Limb (tissue), 2 donors: Measurements from ENCODE around the gene SPOP.
"Not testable (repeated sequence)": the region's sequence is repeated elsewhere in the genome, so short reads cannot be mapped to it uniquely, and the experiment has no call there.

Source experiments
- DNase-seq, 2 donors: peaks; one replicate each; pipeline ENCODE4 v3.0.0-alpha.2; 2016; ENCODE audit errors: extremely low spot score in 2 of 2

SPOP gene

DNA sequence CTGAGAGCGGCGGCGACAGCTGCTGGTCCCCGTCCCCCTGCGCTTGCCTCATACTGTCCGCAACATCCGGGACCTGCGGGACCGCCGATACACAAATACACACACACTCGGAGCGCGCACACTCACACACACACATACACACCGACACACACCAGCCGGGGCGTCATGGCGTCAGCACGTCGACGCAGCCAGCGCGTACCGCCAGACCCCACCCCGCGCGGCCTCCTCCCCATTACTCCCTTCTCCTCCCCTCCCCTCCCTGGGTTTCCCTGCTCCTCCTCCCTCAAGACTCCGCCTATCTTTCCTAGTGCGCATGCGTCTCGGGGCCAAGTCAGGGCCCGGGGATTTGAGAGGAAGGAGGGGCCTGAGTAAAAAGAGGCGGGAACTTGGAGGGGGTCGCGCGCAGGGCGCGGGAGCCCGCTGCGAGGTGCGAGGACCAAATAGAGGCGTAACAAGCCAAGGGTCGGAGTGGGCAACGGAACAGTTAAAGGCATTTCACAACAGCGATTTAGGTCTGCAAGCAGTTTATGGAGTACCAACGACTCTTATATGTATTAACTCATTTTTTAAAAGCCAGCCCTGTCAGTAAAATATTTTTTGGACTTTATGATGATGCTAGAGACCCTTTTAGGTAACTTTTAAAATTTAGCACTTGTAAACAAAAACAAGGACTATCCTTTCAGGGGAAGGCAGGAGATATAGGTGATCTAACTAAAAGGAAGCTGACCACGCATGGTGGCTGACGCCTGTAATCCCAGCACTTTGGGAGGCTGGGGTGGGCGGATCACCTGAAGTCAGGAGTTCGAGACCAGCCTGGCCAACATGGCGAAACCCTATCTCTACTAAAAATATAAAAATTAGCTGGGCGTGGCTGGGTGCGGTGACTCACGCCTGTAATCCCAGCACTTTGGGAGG is at the start of gene SPOP:
TSS of gene SPOP (minus strand) at position 165 of the 915 bp plus-strand sequence. CDS start 55,287 bp downstream, outside the sequence.
- DNase-seq = peak; percentile 99

DNA sequence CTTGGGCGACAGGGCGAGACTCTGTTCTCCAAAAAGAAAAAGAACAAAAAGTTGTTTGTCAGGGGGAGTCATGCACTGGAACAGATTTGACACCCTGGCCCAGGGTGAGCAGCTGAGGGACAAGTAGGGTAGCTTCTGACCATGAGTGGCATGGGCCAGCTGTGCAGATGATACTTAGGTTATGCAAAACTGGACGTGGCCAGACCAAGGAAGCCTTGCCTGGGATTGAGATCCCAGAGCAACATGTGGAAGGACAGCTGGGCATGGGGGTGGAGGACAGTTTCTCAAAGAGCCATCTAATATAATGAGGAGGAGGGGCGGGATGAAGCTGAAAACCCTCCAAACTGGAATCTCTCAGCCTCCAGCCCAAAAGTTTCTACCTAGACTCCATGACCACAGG is 49.5 kb upstream of the SPOP start:
- no peak for DNase-seq

GRCh38 chr17:49725452-49726130 is 47.7 kb upstream of the SPOP start:
- DNase-seq = no peak

GRCh38 chr17:49724552-49724951 is 46.7 kb upstream of the SPOP start:
- DNase-seq = not testable (repeated sequence)

- DNase-seq = peak in 1 of 2 donors; percentile 60
Measured at GRCh38 chr17:49723423-49723822, 45.5 kb upstream of the SPOP start.

- DNase-seq = no peak
Measured at GRCh38 chr17:49722066-49722465, 44.2 kb upstream of the SPOP start.

- no peak for DNase-seq
Measured at GRCh38 chr17:49717371-49717861, 39.5 kb upstream of the SPOP start.

DNA sequence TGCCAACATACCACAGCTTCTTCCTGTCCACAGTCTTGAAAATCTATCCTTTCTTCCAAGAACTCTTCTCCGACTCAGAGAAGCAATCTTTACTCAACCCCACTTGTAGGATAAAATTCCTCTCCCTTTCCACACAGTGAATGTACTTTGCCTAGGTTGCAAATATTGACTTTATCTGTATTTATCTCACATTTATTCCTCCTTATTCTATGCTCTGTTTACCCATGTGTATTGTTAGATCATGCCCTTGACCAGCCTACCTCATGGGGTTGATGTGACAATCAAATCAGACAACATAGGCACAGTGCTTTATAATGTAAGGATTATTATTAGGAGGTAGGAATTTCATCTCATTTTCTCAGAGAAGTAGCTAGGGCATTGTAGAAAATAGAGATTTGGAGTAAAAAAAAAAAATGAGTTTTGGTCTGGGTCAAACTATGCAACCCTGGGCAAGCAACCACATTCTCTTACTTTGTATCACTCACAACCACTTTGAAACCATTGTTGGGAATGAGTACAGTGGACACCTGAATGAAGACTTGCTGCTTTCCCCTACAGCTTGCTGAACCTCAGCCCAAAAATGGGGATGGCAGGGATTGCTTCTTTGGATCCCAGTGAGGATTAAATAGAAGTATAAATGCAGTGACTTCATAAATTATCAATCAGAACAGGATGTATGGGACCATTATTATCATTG is 38.9 kb upstream of the SPOP start:
- no peak for DNase-seq

GRCh38 chr17:49715717-49716279 is 37.9 kb upstream of the SPOP start:
- no peak for DNase-seq

GRCh38 chr17:49715216-49715615 is 37.3 kb upstream of the SPOP start:
- DNase-seq = no peak

DNA sequence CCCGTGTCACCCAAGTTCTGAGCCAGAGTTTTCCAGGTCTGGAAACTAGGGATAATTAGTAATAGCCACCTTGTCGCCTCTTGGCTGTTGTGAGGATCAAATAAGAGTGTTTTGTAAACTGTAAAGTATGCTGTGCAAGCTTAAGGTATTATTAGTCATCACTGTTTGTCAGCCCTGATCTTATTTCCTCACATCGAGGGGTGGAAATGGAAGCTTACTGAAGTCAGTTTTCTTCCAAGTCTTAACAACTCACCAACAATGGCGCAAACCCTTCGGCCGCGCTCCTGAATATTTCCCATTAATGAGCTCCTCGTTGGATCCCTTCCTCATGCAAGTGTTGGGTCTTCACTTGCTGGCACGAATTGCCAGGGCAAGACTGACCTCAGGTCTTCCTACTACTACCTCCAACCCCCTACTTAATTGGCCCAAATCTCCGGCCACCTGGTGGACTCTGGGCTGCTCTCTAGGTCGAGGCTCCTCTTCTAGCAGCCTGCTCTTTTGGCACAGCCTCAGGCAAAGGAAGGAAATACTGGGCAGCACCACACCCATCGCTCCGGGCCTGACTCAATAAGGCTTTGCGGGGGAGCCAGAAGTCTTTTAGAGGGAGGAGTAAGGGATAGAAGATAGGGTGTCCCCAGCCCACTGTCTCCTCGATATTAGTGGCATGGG is 30.8 kb upstream of the SPOP start:
- no peak for DNase-seq

GRCh38 chr17:49707608-49708514 is 30.0 kb upstream of the SPOP start, which contains the start of gene SLC35B1:
TSS of gene SLC35B1 (minus strand) at chr17:49707964. CDS start at chr17:49707833, 131 bp downstream.
- DNase-seq = peak; percentile 98

- DNase-seq = no peak
Measured at GRCh38 chr17:49707246-49707607, 29.3 kb upstream of the SPOP start.

DNA sequence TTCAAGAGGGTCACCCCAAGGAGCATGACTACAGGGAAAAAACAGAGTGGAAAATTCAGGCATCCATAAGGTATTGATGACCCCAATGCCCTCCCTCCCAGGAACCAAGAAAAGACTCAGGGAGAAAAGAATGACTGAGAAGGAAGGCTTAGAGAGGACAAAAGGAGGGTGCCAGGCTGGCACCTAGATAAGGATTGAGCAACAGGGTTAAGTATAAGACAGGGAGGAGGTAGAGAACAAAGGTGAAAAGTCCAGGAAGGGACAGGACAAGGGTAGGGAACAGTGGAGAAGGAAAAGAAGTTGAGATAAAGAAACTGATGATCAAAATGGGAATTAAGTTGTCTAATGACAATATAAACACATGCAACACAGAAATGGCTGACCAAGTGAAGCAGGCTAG is 27.4 kb upstream of the SPOP start:
- no peak for DNase-seq

DNA sequence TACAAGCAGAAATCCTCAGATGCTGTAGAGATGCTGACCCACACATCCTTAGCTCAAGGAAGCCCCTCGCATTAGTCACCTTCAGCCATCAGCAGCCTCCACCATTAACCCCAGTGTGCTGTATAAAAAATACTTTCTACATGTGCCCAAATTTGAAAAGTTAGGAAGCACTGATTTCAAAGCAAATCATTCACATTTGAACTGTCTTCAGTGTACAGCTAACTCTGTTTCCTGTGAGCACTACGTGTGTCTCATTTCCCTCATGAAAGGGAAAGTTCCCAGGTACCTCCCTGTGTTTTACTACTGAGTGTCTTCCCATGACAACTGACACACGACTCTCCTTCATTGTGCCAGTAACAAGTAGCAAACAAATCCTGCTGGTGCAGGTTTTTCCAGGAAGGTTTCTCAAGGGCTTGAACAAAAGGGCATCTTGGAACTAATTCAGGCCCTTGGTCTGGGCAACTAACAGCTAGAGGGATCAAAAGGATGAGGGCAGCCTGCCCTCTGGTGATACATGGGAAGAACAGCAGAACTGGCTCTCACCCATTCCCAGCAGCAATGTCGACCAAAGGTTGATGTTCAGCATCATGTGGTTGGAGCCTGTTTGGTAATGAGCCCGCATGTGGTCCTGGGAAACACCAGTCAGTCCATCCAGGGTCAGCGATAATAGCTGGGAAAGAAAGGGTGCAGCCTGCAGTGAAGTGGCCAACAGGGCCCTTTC is 25.8 kb upstream of the SPOP start:
- no peak for DNase-seq

GRCh38 chr17:49700960-49701359 is 23.1 kb upstream of the SPOP start:
- no peak for DNase-seq

DNA sequence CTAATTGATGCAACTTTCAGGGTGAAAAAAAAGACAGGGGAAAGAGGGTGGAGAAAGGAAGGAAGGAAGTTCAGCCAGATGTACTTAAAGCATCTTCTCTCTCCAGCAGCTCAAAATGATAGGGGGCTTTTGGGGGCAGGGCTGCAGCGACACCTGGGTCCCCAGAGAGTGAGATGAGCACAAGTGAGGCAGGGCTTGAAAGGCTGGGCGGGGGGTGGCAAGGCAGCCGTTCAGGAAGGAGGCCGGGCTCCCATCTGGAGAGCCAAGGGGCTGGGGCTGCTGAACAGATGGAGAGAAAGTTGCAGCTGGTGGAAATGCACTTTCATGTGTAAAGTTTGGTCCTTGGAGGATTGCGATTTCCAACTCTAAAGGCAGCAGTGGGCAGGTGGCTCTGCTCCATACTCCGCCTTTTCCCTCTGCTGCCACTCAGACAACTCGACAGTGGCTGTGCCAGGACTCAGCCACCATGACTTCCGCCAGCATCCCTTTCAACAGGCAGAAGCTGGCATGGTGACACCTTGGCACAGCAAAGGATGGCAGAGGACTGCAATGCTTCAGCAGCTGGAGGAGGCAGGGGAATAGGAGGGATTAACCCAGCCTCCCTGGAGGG is 22.2 kb upstream of the SPOP start:
- DNase-seq = no peak

DNA sequence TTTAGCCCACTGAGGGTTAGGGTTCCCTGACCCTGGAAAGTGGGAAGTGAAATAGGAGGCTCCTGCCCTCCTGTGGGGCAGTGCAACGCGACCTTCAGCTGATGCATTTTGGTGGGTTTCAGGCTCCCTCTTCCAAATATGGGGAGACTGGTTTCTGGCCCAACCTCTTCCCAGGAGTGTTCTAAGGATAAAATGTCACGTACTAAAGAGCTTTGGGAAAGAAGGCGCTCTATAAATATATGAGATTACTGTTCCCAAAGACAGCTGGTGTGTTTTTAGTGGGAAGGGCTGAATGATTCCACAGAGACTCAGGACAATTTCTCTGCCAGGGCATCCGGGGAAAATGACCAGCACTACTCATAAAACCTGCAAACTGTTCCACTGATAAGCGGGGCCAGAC is 20.1 kb upstream of the SPOP start:
- no peak for DNase-seq

GRCh38 chr17:49696233-49696761 is 18.4 kb upstream of the SPOP start:
- DNase-seq = no peak
